Hepatocyte (in vitro differentiated cells): ENCODE measurements around the gene KMT2B. TPM values are rescaled to one million over a fixed set of nuclear protein-coding genes. Genes with fewer than 3 reads are reported as not detected.

Experiments
- DNase-seq: peaks from one replicate; pipeline ENCODE4 v3.0.0-alpha.2; 2016; ENCODE audit warnings: low spot score
- H2AFZ ChIP-seq: fragments of 200-600 bp; sonication (generic); 2 replicates; pipeline ENCODE4 v1.6.0; 2016; ENCODE audit warnings: antibody characterized with exemption, mild to moderate bottlenecking
- H3K27ac ChIP-seq: fragments of 200-600 bp; sonication (generic); 2 replicates; pipeline ENCODE4 v1.5.1; 2016; ENCODE audit warnings: mild to moderate bottlenecking
- H3K27me3 ChIP-seq: fragments of 200-600 bp; sonication (generic); 2 replicates; pipeline ENCODE4 v1.6.1; 2016
- H3K36me3 ChIP-seq: fragments of 200-600 bp; sonication (generic); replicated peaks from 2 replicates; pipeline ENCODE4 v1.5.1; 2016; ENCODE audit warnings: low read depth; ENCODE audit not compliant: insufficient read depth
- H3K4me1 ChIP-seq: fragments of 200-600 bp; sonication (generic); 2 replicates; pipeline ENCODE4 v1.5.1; 2016; ENCODE audit warnings: mild to moderate bottlenecking, moderate library complexity; ENCODE audit not compliant: insufficient read depth
- H3K4me2 ChIP-seq: fragments of 200-600 bp; sonication (generic); 2 replicates; pipeline ENCODE4 v1.6.0; 2016
- H3K4me3 ChIP-seq: fragments of 200-600 bp; sonication (generic); 2 replicates; pipeline ENCODE4 v1.5.1; 2016; ENCODE audit warnings: mild to moderate bottlenecking
- H3K79me2 ChIP-seq: fragments of 200-600 bp; sonication (generic); 2 replicates; pipeline ENCODE4 v1.6.0; 2017; ENCODE audit warnings: mild to moderate bottlenecking
- H3K9me2 ChIP-seq: fragments of 200-600 bp; sonication (generic); replicated peaks from 2 replicates; pipeline ENCODE4 v1.6.0; 2017; ENCODE audit warnings: mild to moderate bottlenecking; ENCODE audit not compliant: insufficient read depth
- H3K9me3 ChIP-seq: fragments of 200-600 bp; sonication (generic); 2 replicates; pipeline ENCODE4 v1.5.1; 2016; ENCODE audit warnings: low read depth, mild to moderate bottlenecking
- H4K20me1 ChIP-seq: fragments of 200-600 bp; sonication (generic); 2 replicates; pipeline ENCODE4 v1.6.0; 2016; ENCODE audit warnings: mild to moderate bottlenecking; ENCODE audit not compliant: insufficient read depth, poor library complexity, severe bottlenecking
- CTCF ChIP-seq: fragments of 200-600 bp; sonication (generic); IDR thresholded peaks from 2 replicates; pipeline ENCODE4 v1.5.1; 2016; ENCODE audit warnings: antibody characterized with exemption, mild to moderate bottlenecking; ENCODE audit not compliant: poor library complexity
- EZH2 ChIP-seq: fragments of 200-600 bp; sonication (generic); IDR thresholded peaks from 2 replicates; pipeline ENCODE4 v1.6.1; 2016; ENCODE audit warnings: antibody characterized with exemption, mild to moderate bottlenecking, borderline replicate concordance
- EZH2phosphoT487 ChIP-seq: fragments of 200-600 bp; sonication (generic); IDR thresholded peaks from one replicate; pipeline ENCODE4 v1.6.1; 2018; ENCODE audit warnings: antibody characterized with exemption, mild to moderate bottlenecking, low read depth, moderate library complexity; ENCODE audit not compliant: unreplicated experiment, severe bottlenecking
- WGBS: methylation state at CpG from one replicate; pipeline ENCODE4 v1.1.6; 2016; ENCODE audit warnings: low lambda C conversion rate; ENCODE audit errors: missing lambda C conversion rate; 5-methylcytosine and 5-hydroxymethylcytosine counted together
- polyA plus RNA-seq: library from polyadenylated mRNA; unstranded; fragments of >200 nt; fragmentation: Nextera tagmentation; extraction: Ambion mirVana; gene quantifications from 2 replicates; pipeline ENCODE4 v1.2.1, GENCODE V29; 2016
- total RNA-seq: library from RNA; depleted of rRNA; stranded (reverse); fragments of >200 nt; gene quantifications from 2 replicates; pipeline ENCODE4 v1.2.3, GENCODE V29; 2014

KMT2B gene
- total and polyA plus RNA-seq, 2 experiments from 2014 or later: 9.3 to 12.8 TPM

DNA sequence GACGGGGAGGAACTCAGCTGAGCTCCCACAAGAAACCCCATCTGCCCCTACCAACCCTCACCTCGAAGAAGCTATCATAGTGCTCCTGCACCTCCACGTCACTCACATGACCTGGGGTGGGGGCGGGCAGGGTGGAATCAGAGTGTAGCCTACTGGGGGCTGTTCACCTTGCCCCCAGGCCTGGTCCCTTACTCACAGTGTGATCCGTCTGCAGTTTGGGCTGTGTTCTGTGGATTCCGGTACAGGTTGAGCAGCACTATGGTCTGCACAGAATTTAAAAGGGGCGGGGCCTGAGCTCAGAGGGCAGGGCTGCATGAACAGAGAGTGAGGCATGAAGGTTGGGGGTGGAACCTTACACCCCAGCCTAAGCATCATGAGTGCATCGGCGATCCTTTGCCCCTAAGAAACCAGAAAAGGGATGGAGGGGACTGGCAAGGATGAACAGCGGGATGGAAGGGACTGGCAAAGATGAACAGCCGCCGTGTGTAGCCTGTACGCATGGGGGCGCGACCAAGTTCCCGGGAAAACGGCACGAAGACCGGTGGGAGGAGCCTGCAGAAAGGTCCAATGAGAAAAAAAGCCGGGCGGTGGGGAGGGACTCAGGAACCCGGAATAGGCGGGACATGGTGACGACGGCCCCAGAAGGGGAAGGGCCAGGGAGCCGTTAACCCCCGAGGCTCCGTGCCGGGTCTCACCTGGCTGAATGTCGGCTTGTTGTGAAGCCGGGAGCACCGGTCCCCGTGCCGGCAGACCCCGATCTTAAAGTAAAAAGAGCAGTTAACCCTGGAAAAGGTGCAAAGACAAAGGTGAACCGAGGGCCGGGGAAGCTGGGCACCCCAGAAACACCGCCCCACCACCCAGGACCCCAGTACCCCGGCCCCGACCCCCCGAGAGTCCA, 26.9 kb downstream of the KMT2B start:
- H3K79me2 ChIP-seq: peaks cover 28% of the 10 kb centered on the region
- H3K4me2 ChIP-seq: peak overlapping the region; percentile 77
- TF ChIP-seq CTCF (peak; percentile 54), EZH2phosphoT487 (no peak), EZH2 (no peak)
- no peaks in the 10 kb centered on the region for H3K27me3 ChIP-seq
- H2AFZ ChIP-seq: peak overlapping the region; percentile 60
- H3K27ac ChIP-seq: peak overlapping the region; percentile 98
- H3K4me1 ChIP-seq: peaks cover 15% of the 10 kb centered on the region
- peak overlapping the region; percentile 34 for H3K4me3 ChIP-seq
- no peaks in the 10 kb centered on the region for H3K9me3 ChIP-seq
- no peaks in the 10 kb centered on the region for H3K36me3 ChIP-seq
- H3K9me2 ChIP-seq: no peaks in the 10 kb centered on the region
- 10% methylated on average over 39 of the region's 41 CpGs for WGBS
- no peaks in the 10 kb centered on the region for H4K20me1 ChIP-seq
- DNase-seq: peak; percentile 98

GRCh38 chr19:35745328-35746086, 27.7 kb downstream of the KMT2B start, which contains the start of the genes PSENEN and U2AF1L4:
Gene PSENEN, plus strand, starts transcription at chr19:35745651. Its CDS starts 280 bp downstream, at chr19:35745931.
Gene U2AF1L4, minus strand, starts transcription at chr19:35745418. Its CDS starts 27 bp downstream, at chr19:35745391.
- peak within 1 kb of the TSS; percentile 60 for H2AFZ ChIP-seq
- H3K9me2 ChIP-seq: no peaks in the 10 kb centered on the region
- peak within 1 kb of the TSS; percentile 98 for H3K27ac ChIP-seq
- H3K4me2 ChIP-seq: peak within 1 kb of the TSS; percentile 93
- H4K20me1 ChIP-seq: no peaks in the 10 kb centered on the region
- peaks cover 35% of the 10 kb centered on the region for H3K79me2 ChIP-seq
- peaks cover 15% of the 10 kb centered on the region for H3K4me1 ChIP-seq
- no peaks in the 10 kb centered on the region for H3K36me3 ChIP-seq
- 1% methylated on average over 40 of the region's 40 CpGs for WGBS
- H3K9me3 ChIP-seq: no peaks in the 10 kb centered on the region
- H3K27me3 ChIP-seq: no peaks in the 10 kb centered on the region
- H3K4me3 ChIP-seq: peak within 1 kb of the TSS; percentile 48
- DNase-seq: peak; percentile 100
- TF ChIP-seq EZH2phosphoT487 (no peak), CTCF (no peak), EZH2 (no peak)

- H3K27ac ChIP-seq: peak overlapping the region; percentile 73
- H4K20me1 ChIP-seq: no peaks in the 10 kb centered on the region
- TF ChIP-seq CTCF: no peak
- no peak for TF ChIP-seq EZH2
- no peak for TF ChIP-seq EZH2phosphoT487
- H3K9me3 ChIP-seq: no peaks in the 10 kb centered on the region
- peak overlapping the region; percentile 93 for H3K4me2 ChIP-seq
- peaks cover 15% of the 10 kb centered on the region for H3K4me1 ChIP-seq
- no peaks in the 10 kb centered on the region for H3K27me3 ChIP-seq
- no peaks in the 10 kb centered on the region for H3K36me3 ChIP-seq
- peak overlapping the region; percentile 48 for H3K4me3 ChIP-seq
- 0% methylated on average over 4 of the region's 4 CpGs for WGBS
- H3K9me2 ChIP-seq: no peaks in the 10 kb centered on the region
- H3K79me2 ChIP-seq: peaks cover 35% of the 10 kb centered on the region
- peak overlapping the region; percentile 22 for H2AFZ ChIP-seq
- DNase-seq: no peak
Observed at GRCh38 chr19:35746087-35746462, 28.3 kb downstream of the KMT2B start.
